HG03139 (cell line): ENCODE results near the gene PNMA8C.
"Not testable (repeated sequence)": the region's sequence is repeated elsewhere in the genome, so short reads cannot be mapped to it uniquely, and the experiment has no call there.

Experiments
- ATAC-seq: cut with Tn5 transposase; IDR thresholded peaks from one replicate; pipeline ENCODE4 v1.9.1; 2021; ENCODE audit not compliant: unreplicated experiment

Gene PNMA8C

GRCh38 chr19:46390866-46391265 lies 37.9 kb downstream of the PNMA8C start:
- no peak for ATAC-seq

- no peak for ATAC-seq
Observed at GRCh38 chr19:46390121-46390858, 38.4 kb downstream of the PNMA8C start.

- no peak for ATAC-seq
Observed at GRCh38 chr19:46388311-46389095, 40.2 kb downstream of the PNMA8C start.

GRCh38 chr19:46387713-46388130 lies 41.0 kb downstream of the PNMA8C start:
- no peak for ATAC-seq

GRCh38 chr19:46386996-46387712 lies 41.6 kb downstream of the PNMA8C start:
- ATAC-seq, result no peak

GRCh38 chr19:46386151-46386550 lies 42.6 kb downstream of the PNMA8C start:
- no peak for ATAC-seq

GRCh38 chr19:46385636-46386035 lies 43.1 kb downstream of the PNMA8C start:
- no peak for ATAC-seq

- ATAC-seq, result no peak
Observed at GRCh38 chr19:46384396-46384795, 44.3 kb downstream of the PNMA8C start.

GRCh38 chr19:46383846-46384245 lies 44.9 kb downstream of the PNMA8C start:
- ATAC-seq, result no peak

- no peak for ATAC-seq
Observed at GRCh38 chr19:46383171-46383815, 45.4 kb downstream of the PNMA8C start.

GRCh38 chr19:46381756-46382345 lies 46.9 kb downstream of the PNMA8C start:
- ATAC-seq, result no peak

GRCh38 chr19:46381346-46381745 lies 47.4 kb downstream of the PNMA8C start:
- no peak for ATAC-seq

- ATAC-seq, result no peak
Observed at GRCh38 chr19:46380690-46381089, 48.0 kb downstream of the PNMA8C start.

GRCh38 chr19:46378268-46378667 lies 50.5 kb downstream of the PNMA8C start:
- ATAC-seq, result no peak

- no peak for ATAC-seq
Observed at GRCh38 chr19:46376241-46377153, 52.2 kb downstream of the PNMA8C start.

GRCh38 chr19:46375476-46376067 lies 53.2 kb downstream of the PNMA8C start:
- ATAC-seq, result not testable (repeated sequence)
